Heart left ventricle (tissue), 13 donors: ENCODE measurements around the gene COL6A2.

Experiments used
- CTCF ChIP-seq, 12 donors: fragments of 200-600 bp; sonication (generic) in 4 of 12; IDR thresholded peaks; one replicate each; pipeline versions ENCODE4 v1.5.0 to v1.8.0; 2018 to 2022; ENCODE audit warnings: antibody characterized with exemption in 12 of 12, mild to moderate bottlenecking in 5 of 12
- POLR2A ChIP-seq, 2 donors: fragments of 450-650 bp; IDR thresholded peaks; one replicate each; pipeline ENCODE4 v1.6.1; 2017; ENCODE audit warnings: antibody characterized with exemption in 2 of 2, mild to moderate bottlenecking in 2 of 2, moderate library complexity in 2 of 2
- donor health status: ischemic (EF 13 %, LVEDD 7.1; RV severe dilation, severe dysfunction).
- donor health status: DM: no; HTN: yes; CAD: no.
- donor health status: DM: no; HTN: no; CAD: no.
- donor health status: ischemic (EF 25% LVEDD 6.9; RV normal size, moderate dysfunction).
- donor health status: ischemic (EF 25% LVEDD 5.7; RV mildly dilated, moderate dysfunction).
- donor health status: ischemic (EF 35%, LVEDD 5.7; RV mildly dilated, moderate dysfunction).
- donor health status: nonischemic (EF 11% LVEDD 7.7; RV severe dilation, severe dysfunction).
- donor health status: DM: yes; HTN: yes; CAD: no.
- donor health status: PGD.
- donor health status: ischemic (EF 29% LVEDD 5.4; RV normal size, mild dysfunction).
- donor health status: nonischemic (EF 23%, LVEDD 6.1; RV moderate dilation, normal function).

GRCh38 chr21:46151989-46152926 lies 54.3 kb downstream of the COL6A2 start:
- TF ChIP-seq POLR2A (IDR thresholded peaks at IDR 0.05), result no peak
- no peak for TF ChIP-seq CTCF (IDR thresholded peaks at IDR 0.05)
